ENCODE data around the gene RAB3C.

The RAB3C gene

DNA sequence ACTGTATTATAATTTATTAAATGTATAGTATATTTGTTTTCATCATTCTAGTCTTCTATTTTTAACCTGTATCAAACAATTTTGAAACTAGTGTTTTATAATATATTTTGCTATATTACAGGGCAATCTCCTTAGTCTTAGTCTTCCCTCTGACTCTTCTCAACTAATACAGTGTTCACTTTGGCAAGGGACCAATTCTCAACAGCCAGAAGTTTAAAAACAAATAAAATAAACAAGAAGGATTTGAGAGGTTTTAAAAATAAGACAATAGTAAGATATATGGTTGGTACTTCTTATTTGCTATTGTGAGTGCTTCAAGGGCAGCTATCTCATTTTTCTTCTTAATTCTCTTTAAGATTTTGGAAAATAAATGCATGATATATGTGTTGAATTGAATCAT is 167.2 kb downstream of the RAB3C start:
- TF ChIP-seq, protein P1, sequence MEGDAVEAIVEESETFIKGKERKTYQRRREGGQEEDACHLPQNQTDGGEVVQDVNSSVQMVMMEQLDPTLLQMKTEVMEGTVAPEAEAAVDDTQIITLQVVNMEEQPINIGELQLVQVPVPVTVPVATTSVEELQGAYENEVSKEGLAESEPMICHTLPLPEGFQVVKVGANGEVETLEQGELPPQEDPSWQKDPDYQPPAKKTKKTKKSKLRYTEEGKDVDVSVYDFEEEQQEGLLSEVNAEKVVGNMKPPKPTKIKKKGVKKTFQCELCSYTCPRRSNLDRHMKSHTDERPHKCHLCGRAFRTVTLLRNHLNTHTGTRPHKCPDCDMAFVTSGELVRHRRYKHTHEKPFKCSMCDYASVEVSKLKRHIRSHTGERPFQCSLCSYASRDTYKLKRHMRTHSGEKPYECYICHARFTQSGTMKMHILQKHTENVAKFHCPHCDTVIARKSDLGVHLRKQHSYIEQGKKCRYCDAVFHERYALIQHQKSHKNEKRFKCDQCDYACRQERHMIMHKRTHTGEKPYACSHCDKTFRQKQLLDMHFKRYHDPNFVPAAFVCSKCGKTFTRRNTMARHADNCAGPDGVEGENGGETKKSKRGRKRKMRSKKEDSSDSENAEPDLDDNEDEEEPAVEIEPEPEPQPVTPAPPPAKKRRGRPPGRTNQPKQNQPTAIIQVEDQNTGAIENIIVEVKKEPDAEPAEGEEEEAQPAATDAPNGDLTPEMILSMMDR (IDR thresholded peaks at IDR 0.05; ENCODE audit: unreplicated experiment in 3 of 3) = no peak
- H3K27ac Mint-ChIP-seq = peak overlapping the region in 2 of 3 experiments; percentile 12 to 86
- H3K27me3 Mint-ChIP-seq (ENCODE audit: low read depth) = no peaks in the 10 kb centered on the region
- H3K36me3 Mint-ChIP-seq (ENCODE audit: low read depth) = no peaks in the 10 kb centered on the region
- peaks cover 39% of the 10 kb centered on the region for H3K4me1 Mint-ChIP-seq
- H3K4me3 Mint-ChIP-seq = no peak overlapping the region
- no peaks in the 10 kb centered on the region for H3K9me3 Mint-ChIP-seq

DNA sequence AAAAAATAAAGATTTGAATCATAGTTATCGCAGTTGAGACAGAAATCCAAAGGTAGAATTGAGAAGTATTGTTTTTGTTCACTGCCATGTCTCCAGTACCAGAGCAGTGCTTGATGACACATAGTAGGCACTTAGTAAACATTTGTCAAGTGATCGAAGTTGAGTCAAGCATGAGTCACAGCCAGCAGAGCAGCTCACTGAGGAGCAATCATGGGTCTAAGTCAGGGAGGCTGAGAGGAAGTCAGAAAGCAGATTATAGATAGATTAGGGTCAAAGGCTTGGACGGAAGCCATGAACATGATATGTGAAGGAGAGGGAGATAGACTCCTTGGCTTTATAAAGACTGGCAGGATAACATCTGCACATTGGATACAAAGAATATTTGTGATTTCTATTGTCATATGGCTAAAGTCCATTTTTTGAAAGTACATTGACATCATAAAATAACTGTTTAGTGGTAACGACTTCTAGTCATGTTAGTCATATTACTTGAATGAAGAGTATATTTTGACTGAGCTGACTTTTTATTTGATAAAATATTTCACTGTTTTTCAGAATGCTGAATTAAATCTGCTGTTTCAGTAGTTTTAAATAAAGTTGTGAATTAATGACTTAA is 168.5 kb downstream of the RAB3C start:
- H3K4me1 Mint-ChIP-seq = peaks cover 35% of the 10 kb centered on the region
- no peaks in the 10 kb centered on the region for H3K27me3 Mint-ChIP-seq (ENCODE audit: low read depth)
- TF ChIP-seq, protein P1 (IDR thresholded peaks at IDR 0.05; ENCODE audit: unreplicated experiment in 3 of 3) = no peak
- H3K4me3 Mint-ChIP-seq = no peak overlapping the region
- H3K36me3 Mint-ChIP-seq (ENCODE audit: low read depth) = no peaks in the 10 kb centered on the region
- peak overlapping the region; percentile 76 to 86 (median 82) for H3K27ac Mint-ChIP-seq
- no peaks in the 10 kb centered on the region for H3K9me3 Mint-ChIP-seq

DNA sequence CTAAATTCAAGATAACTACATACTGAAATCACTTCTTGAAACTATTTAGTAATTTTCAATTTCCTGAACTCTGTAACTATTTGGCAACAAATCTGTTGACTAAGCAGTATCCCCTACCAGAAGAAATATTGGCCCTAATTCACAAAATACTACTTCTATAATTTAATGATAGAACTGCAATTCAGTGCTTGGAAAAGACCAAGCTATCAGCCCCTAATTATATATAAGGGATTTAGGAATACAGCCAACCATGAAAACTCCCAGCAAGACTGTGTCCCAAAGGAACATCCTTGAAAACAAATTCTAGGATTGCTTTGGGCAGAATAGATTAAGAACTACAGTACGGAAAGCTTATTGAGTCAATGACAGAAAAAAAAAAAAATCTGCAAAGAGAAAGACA is 169.2 kb downstream of the RAB3C start:
- no peaks in the 10 kb centered on the region for H3K9me3 Mint-ChIP-seq
- H3K36me3 Mint-ChIP-seq (ENCODE audit: low read depth) = no peaks in the 10 kb centered on the region
- TF ChIP-seq, protein P1 (IDR thresholded peaks at IDR 0.05; ENCODE audit: unreplicated experiment in 3 of 3) = no peak
- no peak overlapping the region for H3K4me3 Mint-ChIP-seq
- H3K4me1 Mint-ChIP-seq = peaks cover 34% of the 10 kb centered on the region
- H3K27ac Mint-ChIP-seq = peak overlapping the region; percentile 76 to 86 (median 82)
- no peaks in the 10 kb centered on the region for H3K27me3 Mint-ChIP-seq (ENCODE audit: low read depth)

DNA sequence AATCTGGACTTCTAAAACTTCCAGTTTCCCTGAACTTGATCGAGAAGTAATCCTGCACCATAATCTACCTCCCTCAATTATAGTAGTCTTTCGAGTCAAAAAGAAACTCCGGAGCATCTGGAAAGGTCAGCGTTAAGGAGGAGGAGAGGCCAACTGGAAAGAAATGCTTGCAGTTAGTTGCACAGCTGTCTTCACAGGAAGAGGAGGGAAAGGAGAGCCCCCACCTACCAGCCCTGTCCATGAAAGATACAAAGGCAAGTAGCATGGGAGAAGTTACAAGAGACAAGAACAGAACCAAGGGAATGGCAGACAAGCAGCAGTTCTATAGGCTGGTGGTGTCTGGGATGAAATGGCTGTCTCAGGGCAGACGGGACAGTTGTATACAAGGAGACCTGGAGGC is 170.6 kb downstream of the RAB3C start:
- TF ChIP-seq, protein P1 (IDR thresholded peaks at IDR 0.05; ENCODE audit: unreplicated experiment in 3 of 3) = no peak
- H3K27ac Mint-ChIP-seq = peak overlapping the region; percentile 76 to 86 (median 83)
- no peaks in the 10 kb centered on the region for H3K27me3 Mint-ChIP-seq (ENCODE audit: low read depth)
- H3K36me3 Mint-ChIP-seq (ENCODE audit: low read depth) = no peaks in the 10 kb centered on the region
- no peaks in the 10 kb centered on the region for H3K9me3 Mint-ChIP-seq
- H3K4me3 Mint-ChIP-seq = peak overlapping the region; percentile 2 to 40 (median 22)
- H3K4me1 Mint-ChIP-seq = peaks cover 34% of the 10 kb centered on the region

DNA sequence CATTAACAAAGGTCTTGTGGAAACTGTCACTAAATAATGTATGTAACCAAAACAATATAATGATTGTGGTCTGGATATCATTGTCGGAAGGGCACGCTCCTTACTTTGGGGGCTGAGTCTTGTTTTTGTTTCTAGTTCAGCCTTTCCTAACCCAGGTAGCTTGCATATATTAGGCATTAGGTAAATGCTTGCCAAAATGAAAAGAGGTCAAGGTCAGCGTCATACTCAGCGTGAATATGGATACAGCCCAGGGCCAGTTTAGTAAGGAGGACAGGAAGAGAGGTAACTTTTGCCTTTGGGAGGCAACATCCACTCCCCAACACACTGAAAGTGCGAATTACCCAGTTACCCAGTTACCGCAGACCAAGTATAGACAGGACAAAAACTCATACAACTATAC is 171.4 kb downstream of the RAB3C start:
- Mint-ChIP-seq H3K4me3 (no peak overlapping the region), H3K27ac (peak overlapping the region; percentile 76 to 86 (median 83)), H3K27me3 (ENCODE audit: low read depth) (no peaks in the 10 kb centered on the region), H3K36me3 (ENCODE audit: low read depth) (no peaks in the 10 kb centered on the region), H3K9me3 (no peaks in the 10 kb centered on the region), H3K4me1 (peaks cover 34% of the 10 kb centered on the region)
- TF ChIP-seq, protein P1 (IDR thresholded peaks at IDR 0.05; ENCODE audit: unreplicated experiment in 3 of 3) = no peak

DNA sequence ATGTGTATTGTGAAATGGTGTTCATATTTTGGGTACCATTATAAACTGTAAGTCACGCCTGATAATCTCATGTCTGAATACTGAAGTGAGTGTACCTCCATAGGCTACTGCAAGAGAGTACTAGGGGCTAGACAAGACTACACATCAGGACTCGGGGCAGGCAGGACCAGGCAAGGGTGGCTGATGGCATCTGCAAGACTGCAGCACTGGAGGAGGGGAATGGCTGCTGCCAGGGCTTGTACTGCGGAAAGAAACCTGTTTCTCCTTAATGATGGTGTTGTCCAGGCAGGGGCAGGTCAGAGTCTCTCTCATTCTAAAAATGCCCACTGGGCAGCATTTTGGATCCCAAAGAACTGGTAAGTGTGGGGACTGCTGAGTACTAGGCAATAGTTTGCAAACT is 172.5 kb downstream of the RAB3C start:
- Mint-ChIP-seq H3K4me1 (peaks cover 34% of the 10 kb centered on the region), H3K4me3 (no peak overlapping the region), H3K36me3 (ENCODE audit: low read depth) (no peaks in the 10 kb centered on the region), H3K9me3 (no peaks in the 10 kb centered on the region), H3K27ac (peak overlapping the region in 2 of 3 experiments; percentile 33 to 86), H3K27me3 (ENCODE audit: low read depth) (no peaks in the 10 kb centered on the region)
- TF ChIP-seq, protein P1 (IDR thresholded peaks at IDR 0.05; ENCODE audit: unreplicated experiment in 3 of 3) = no peak

Measured in nephron (organoid).